A549 (cell line): Measurements from ENCODE around the gene MGAT5B. TPM values are rescaled to one million over a fixed set of nuclear protein-coding genes. Genes with fewer than 3 reads are reported as not detected.

ENCODE experiments used
- ATAC-seq, 2 experiments: fragments of 200-7000 bp in 1 of 2; fragments of >200 bp in 1 of 2; cut with Nextera tagmentation in 1 of 2; cut with Tn5 transposase in 1 of 2; 3 replicates each; pipeline versions ENCODE4 v1.8.0 to v1.9.1; 2018 to 2020; ENCODE audit warnings: mild to moderate bottlenecking in 1 of 2, moderate library complexity in 1 of 2
- CTCF ChIA-PET: fragments of 300-600 bp; sonication (Branson Sonifier 250); formaldehyde crosslinking; extraction: SDS; loops from one replicate; lab custom pipeline; 2021; ENCODE audit warnings: antibody characterized with exemption, inconsistent platforms; lab: Yijun Ruan, JAX
- POLR2A ChIA-PET: fragments of 350-600 bp; formaldehyde crosslinking; extraction: SDS; loops from one replicate; lab custom pipeline; 2021; ENCODE audit warnings: antibody characterized with exemption, inconsistent platforms; lab: Yijun Ruan, JAX
- DNase-seq, 2 experiments: peaks; one replicate each; pipeline versions ENCODE4 v3.0.0 to v3.0.0-alpha.2; 2011 to 2016; ENCODE audit warnings: low read depth in 1 of 2, low spot score in 1 of 2
- FAIRE-seq: peaks from 2 replicates; lab custom pipeline; 2011; peaks lifted over from hg19 to GRCh38; lab: Jason Lieb, UNC
- H3K27ac ChIP-seq, 2 experiments: fragments of >200 bp; sonication (Bioruptor Twin); formaldehyde crosslinking; 3 replicates each; pipeline ENCODE4 v1.5.1; 2016 to 2017
- H3K4me1 ChIP-seq: fragments of >200 bp; sonication (Bioruptor Twin); formaldehyde crosslinking; 3 replicates; pipeline ENCODE4 v1.6.1; 2016
- H3K4me2 ChIP-seq: fragments of >200 bp; sonication (Bioruptor Twin); formaldehyde crosslinking; 3 replicates; pipeline ENCODE4 v1.6.1; 2016
- H3K4me3 ChIP-seq: fragments of >200 bp; sonication (Bioruptor Twin); formaldehyde crosslinking; 3 replicates; pipeline ENCODE4 v1.5.1; 2016
- H3K9me3 ChIP-seq: fragments of >200 bp; sonication (Bioruptor Twin); formaldehyde crosslinking; 3 replicates; pipeline ENCODE4 v1.6.1; 2016
- CBX2 ChIP-seq: fragments of 200-600 bp; sonication (generic); IDR thresholded peaks from 2 replicates; pipeline ENCODE4 v1.6.1; 2016; ENCODE audit warnings: low read depth, mild to moderate bottlenecking, borderline replicate concordance
- CEBPB ChIP-seq, 2 experiments: fragments of >200 bp in 1 of 2; sonication (Bioruptor Twin) in 1 of 2; formaldehyde crosslinking in 1 of 2; IDR thresholded peaks; 2 replicates each; pipeline ENCODE4 v1.6.1; 2012 to 2016
- CHD2 ChIP-seq: fragments of 150-350 bp; IDR thresholded peaks from 2 replicates; pipeline ENCODE4 v1.6.1; 2014; ENCODE audit warnings: low read length; ENCODE audit not compliant: partially characterized antibody
- EHF ChIP-seq: fragments of 250-450 bp; sonication (Bioruptor Pico); IDR thresholded peaks from 2 replicates; pipeline ENCODE4 v1.5.0; 2020; ENCODE audit warnings: mild to moderate bottlenecking
- EP300 ChIP-seq, 2 experiments: fragments of >200 bp; sonication (Bioruptor Twin); formaldehyde crosslinking; IDR thresholded peaks; 2 replicates in 1 of 2; 3 replicates in 1 of 2; pipeline ENCODE4 v1.6.1; 2016 to 2017
- HEYL ChIP-seq: fragments of 250-450 bp; sonication (Bioruptor Pico); IDR thresholded peaks from 2 replicates; pipeline ENCODE4 v1.8.0; 2021; ENCODE audit warnings: mild to moderate bottlenecking, moderate library complexity
- HOXA7 ChIP-seq: fragments of 250-450 bp; sonication (Bioruptor Pico); IDR thresholded peaks from 2 replicates; pipeline ENCODE4 v1.5.0; 2020; ENCODE audit warnings: mild to moderate bottlenecking, moderate library complexity
- KDM5A ChIP-seq: fragments of 200-600 bp; sonication (generic); IDR thresholded peaks from 2 replicates; pipeline ENCODE4 v1.6.1; 2016; ENCODE audit warnings: antibody characterized with exemption, mild to moderate bottlenecking
- MAZ ChIP-seq: fragments of 150-350 bp; IDR thresholded peaks from 2 replicates; pipeline ENCODE4 v1.6.1; 2014; ENCODE audit warnings: antibody characterized with exemption, low read depth, low read length, borderline replicate concordance
- NFE2L2 ChIP-seq: fragments of 150-350 bp; conservative IDR thresholded peaks from 2 replicates; pipeline ENCODE4 v1.6.1; 2014; ENCODE audit warnings: low read length
- PHF8 ChIP-seq: fragments of 200-600 bp; sonication (generic); IDR thresholded peaks from 2 replicates; pipeline ENCODE4 v1.6.1; 2016; ENCODE audit warnings: low read depth, mild to moderate bottlenecking, antibody characterized with exemption, moderate library complexity, borderline replicate concordance
- RAD21 ChIP-seq, 2 experiments: fragments of >200 bp in 1 of 2; sonication (Bioruptor Twin) in 1 of 2; formaldehyde crosslinking in 1 of 2; IDR thresholded peaks in 1 of 2; conservative IDR thresholded peaks in 1 of 2; 2 replicates in 1 of 2; 3 replicates in 1 of 2; pipeline ENCODE4 v1.6.1; 2012 to 2018; ENCODE audit warnings: inconsistent platforms in 1 of 2
- RARB ChIP-seq: fragments of 250-450 bp; sonication (Bioruptor Pico); IDR thresholded peaks from 2 replicates; pipeline ENCODE4 v1.8.0; 2021; ENCODE audit warnings: mild to moderate bottlenecking, moderate library complexity
- RCOR1 ChIP-seq: fragments of 150-350 bp; IDR thresholded peaks from 2 replicates; pipeline ENCODE4 v1.6.1; 2014; ENCODE audit warnings: antibody characterized with exemption, low read length, low read depth
- TP53 ChIP-seq: fragments of 250-450 bp; sonication (Bioruptor Pico); IDR thresholded peaks from 2 replicates; pipeline ENCODE4 v1.5.0; 2021; ENCODE audit warnings: mild to moderate bottlenecking, moderate library complexity
- ZNF302 ChIP-seq: fragments of 250-450 bp; sonication (Bioruptor Pico); IDR thresholded peaks from 2 replicates; pipeline ENCODE4 v1.9.0; 2021; ENCODE audit warnings: inconsistent platforms, mild to moderate bottlenecking, moderate library complexity
- ZSCAN20 ChIP-seq: fragments of 250-450 bp; sonication (Bioruptor Pico); IDR thresholded peaks from 2 replicates; pipeline ENCODE4 v1.8.0; 2022; ENCODE audit warnings: mild to moderate bottlenecking, moderate library complexity
- WGBS: methylation state at CpG from one replicate; pipeline ENCODE4 v1.1.6; 2017; ENCODE audit errors: missing lambda C conversion rate; 5-methylcytosine and 5-hydroxymethylcytosine counted together
- polyA plus RNA-seq, 4 experiments: library from polyadenylated mRNA; depleted of rRNA in 3 of 4; stranded (reverse); fragments of >200 nt; fragmentation: RNase III in 1 of 4; extraction: RNeasy Plus Mini Kit Qiagen cat#74134 plus additional on column Dnase treatment in 1 of 4; gene quantifications; 2 replicates in 3 of 4; 3 replicates in 1 of 4; pipeline ENCODE4 v1.2.3, GENCODE V29; 2011 to 2017
- TF ChIP-seq, protein P1 (sequence below): IDR thresholded peaks from 2 replicates; pipeline ENCODE4 v1.6.1; 2012; ENCODE audit warnings: low read depth, borderline replicate concordance
- TF ChIP-seq, protein P2 (sequence below): fragments of >200 bp; sonication (Bioruptor Twin); formaldehyde crosslinking; IDR thresholded peaks from 2 replicates; pipeline ENCODE4 v1.6.1; 2016
- TF ChIP-seq, protein P3 (sequence below): fragments of 450-650 bp; IDR thresholded peaks from 2 replicates; pipeline ENCODE4 v1.6.1; 2014; ENCODE audit warnings: antibody characterized with exemption
- TF ChIP-seq, protein P4 (sequence below): IDR thresholded peaks from 2 replicates; pipeline ENCODE4 v1.6.1; 2012
- TF ChIP-seq, protein P5 (sequence below): fragments of 200-600 bp; sonication (generic); IDR thresholded peaks from 2 replicates; pipeline ENCODE4 v1.6.1; 2016; ENCODE audit warnings: antibody characterized with exemption, mild to moderate bottlenecking, moderate library complexity

The MGAT5B gene
- polyA plus RNA-seq, 2 of the 4 experiments (the other 2 are of a cell fraction): 7.6 to 22.8 TPM

DNA sequence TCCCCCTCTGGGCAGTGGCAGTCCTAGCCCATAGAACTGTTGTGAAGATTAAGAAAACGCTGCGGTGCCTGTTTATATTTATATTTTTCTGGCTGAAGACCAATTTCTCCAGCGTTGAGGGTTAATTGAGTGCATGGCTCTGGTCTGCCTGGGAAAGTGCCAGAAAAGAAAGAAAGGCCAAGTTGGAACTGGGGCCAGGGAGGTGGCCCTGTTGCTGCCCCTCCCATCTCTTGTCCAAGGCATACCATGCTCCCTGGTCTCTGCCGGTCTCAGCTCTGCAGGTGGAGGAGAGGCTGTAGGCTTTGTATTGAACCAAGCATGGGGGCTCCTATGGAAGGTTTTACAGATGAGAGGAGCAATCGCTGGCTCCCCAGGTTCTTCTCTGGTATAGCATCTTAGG is 124.7 kb downstream of the MGAT5B start:
- ATAC-seq (no peak), FAIRE-seq (no peak), DNase-seq (no peak)
- peak overlapping the region in 1 of 2 experiments; percentile 70; a peak in 3 of 6 replicates for H3K27ac ChIP-seq
- no peak overlapping the region for H3K4me3 ChIP-seq
- no peak overlapping the region for H3K4me2 ChIP-seq
- H3K9me3 ChIP-seq: no peaks in the 10 kb centered on the region
- TF ChIP-seq EP300 (IDR thresholded peaks at IDR 0.05) (no peak), HEYL (CRISPR knock-in tag) (no peak), RAD21 (conservative IDR thresholded peaks at IDR 0.05 in 1 of 2, IDR thresholded peaks at IDR 0.05 in 1 of 2) (no peak), ZSCAN20 (CRISPR knock-in tag) (no peak), KDM5A (no peak), ZNF302 (CRISPR knock-in tag) (no peak), CEBPB (IDR thresholded peaks at IDR 0.05) (no peak), EHF (CRISPR knock-in tag) (no peak), NFE2L2 (no peak), HOXA7 (no peak), MAZ (no peak), TP53 (CRISPR knock-in tag) (no peak), PHF8 (no peak), RCOR1 (no peak), RARB (CRISPR knock-in tag) (no peak), CHD2 (no peak)
- TF ChIP-seq, protein P1, sequence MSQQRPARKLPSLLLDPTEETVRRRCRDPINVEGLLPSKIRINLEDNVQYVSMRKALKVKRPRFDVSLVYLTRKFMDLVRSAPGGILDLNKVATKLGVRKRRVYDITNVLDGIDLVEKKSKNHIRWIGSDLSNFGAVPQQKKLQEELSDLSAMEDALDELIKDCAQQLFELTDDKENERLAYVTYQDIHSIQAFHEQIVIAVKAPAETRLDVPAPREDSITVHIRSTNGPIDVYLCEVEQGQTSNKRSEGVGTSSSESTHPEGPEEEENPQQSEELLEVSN: no peak
- TF ChIP-seq, protein P2, sequence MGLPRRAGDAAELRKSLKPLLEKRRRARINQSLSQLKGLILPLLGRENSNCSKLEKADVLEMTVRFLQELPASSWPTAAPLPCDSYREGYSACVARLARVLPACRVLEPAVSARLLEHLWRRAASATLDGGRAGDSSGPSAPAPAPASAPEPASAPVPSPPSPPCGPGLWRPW: no peak
- TF ChIP-seq, protein P3, sequence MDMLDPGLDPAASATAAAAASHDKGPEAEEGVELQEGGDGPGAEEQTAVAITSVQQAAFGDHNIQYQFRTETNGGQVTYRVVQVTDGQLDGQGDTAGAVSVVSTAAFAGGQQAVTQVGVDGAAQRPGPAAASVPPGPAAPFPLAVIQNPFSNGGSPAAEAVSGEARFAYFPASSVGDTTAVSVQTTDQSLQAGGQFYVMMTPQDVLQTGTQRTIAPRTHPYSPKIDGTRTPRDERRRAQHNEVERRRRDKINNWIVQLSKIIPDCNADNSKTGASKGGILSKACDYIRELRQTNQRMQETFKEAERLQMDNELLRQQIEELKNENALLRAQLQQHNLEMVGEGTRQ: no peak
- TF ChIP-seq, protein P4, sequence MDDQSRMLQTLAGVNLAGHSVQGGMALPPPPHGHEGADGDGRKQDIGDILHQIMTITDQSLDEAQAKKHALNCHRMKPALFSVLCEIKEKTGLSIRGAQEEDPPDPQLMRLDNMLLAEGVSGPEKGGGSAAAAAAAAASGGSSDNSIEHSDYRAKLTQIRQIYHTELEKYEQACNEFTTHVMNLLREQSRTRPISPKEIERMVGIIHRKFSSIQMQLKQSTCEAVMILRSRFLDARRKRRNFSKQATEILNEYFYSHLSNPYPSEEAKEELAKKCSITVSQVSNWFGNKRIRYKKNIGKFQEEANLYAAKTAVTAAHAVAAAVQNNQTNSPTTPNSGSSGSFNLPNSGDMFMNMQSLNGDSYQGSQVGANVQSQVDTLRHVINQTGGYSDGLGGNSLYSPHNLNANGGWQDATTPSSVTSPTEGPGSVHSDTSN: no peak
- POLR2A ChIA-PET: no interaction called here
- WGBS: 59% methylated on average over 5 of the region's 5 CpGs
- peaks cover 15% of the 10 kb centered on the region; the same call in 2 of the 3 replicates for H3K4me1 ChIP-seq
- CTCF ChIA-PET: interaction anchor here (1.2 to 2.2 kb wide), 4 partner anchors 10 to 125 kb away, joined by 4 to 18 read pairs (median 6); partner anchors contain the start of gene MGAT5B

DNA sequence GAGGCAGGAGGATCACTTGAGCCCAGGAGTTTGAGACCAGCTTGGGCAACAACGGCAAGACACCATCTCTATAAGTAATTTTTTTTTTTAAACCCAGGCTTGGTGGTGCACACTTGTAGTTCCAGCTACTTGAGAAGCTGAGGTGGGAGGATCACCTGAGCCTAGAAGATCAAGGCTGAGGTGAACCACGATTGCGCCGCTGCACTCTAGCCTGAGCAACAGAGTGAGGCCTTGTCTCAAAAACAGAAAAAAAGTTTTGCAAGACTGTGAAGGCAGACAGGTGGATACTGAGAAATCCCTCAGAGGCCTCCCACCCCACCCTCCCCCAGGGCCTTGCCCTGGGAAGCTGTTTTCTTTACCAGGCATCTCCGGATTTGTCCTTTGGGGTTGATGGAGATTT is 125.4 kb downstream of the MGAT5B start:
- H3K9me3 ChIP-seq: no peaks in the 10 kb centered on the region
- ATAC-seq (no peak), DNase-seq (no peak), FAIRE-seq (no peak)
- TF ChIP-seq HOXA7: no peak
- ChIA-PET POLR2A (no interaction called here), CTCF (interaction anchor here (1.2 to 2.9 kb wide), 4 partner anchors 59 to 126 kb away, joined by 4 to 18 read pairs (median 8); partner anchors contain the start of gene MGAT5B)
- H3K4me2 ChIP-seq: no peak overlapping the region
- WGBS: 62% methylated on average over 5 of the region's 5 CpGs
- peaks cover 16% of the 10 kb centered on the region for H3K4me1 ChIP-seq
- H3K27ac ChIP-seq: peak overlapping the region in 1 of 2 experiments; percentile 70; a peak in 3 of 6 replicates
- H3K4me3 ChIP-seq: no peak overlapping the region

DNA sequence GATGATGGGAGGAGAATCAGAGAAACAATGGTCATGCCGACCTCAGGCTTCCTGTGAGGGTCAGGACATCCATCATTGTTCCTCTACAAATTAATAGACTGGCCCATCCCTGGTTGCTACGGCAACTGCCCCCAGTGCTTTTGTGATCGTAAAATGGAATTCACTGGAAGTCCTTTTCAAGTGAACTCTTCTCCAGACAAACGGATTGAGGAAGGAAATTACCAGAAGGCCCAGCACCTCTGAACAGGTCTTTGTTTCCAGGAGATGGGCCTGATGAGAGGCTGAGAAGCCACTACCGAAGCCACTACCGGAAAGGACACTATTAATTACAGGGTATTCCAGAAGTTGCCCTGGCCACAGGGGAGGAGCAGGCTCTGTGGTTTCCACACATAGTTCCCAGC is 126.0 kb downstream of the MGAT5B start:
- no peaks in the 10 kb centered on the region for H3K9me3 ChIP-seq
- H3K4me3 ChIP-seq: no peak overlapping the region
- ATAC-seq (no peak), DNase-seq (peak in 1 of 2 experiments; percentile 39), FAIRE-seq (no peak)
- no peak for TF ChIP-seq ZNF302 (CRISPR knock-in tag)
- TF ChIP-seq KDM5A: no peak
- TF ChIP-seq RARB (CRISPR knock-in tag): no peak
- TF ChIP-seq, protein P5, sequence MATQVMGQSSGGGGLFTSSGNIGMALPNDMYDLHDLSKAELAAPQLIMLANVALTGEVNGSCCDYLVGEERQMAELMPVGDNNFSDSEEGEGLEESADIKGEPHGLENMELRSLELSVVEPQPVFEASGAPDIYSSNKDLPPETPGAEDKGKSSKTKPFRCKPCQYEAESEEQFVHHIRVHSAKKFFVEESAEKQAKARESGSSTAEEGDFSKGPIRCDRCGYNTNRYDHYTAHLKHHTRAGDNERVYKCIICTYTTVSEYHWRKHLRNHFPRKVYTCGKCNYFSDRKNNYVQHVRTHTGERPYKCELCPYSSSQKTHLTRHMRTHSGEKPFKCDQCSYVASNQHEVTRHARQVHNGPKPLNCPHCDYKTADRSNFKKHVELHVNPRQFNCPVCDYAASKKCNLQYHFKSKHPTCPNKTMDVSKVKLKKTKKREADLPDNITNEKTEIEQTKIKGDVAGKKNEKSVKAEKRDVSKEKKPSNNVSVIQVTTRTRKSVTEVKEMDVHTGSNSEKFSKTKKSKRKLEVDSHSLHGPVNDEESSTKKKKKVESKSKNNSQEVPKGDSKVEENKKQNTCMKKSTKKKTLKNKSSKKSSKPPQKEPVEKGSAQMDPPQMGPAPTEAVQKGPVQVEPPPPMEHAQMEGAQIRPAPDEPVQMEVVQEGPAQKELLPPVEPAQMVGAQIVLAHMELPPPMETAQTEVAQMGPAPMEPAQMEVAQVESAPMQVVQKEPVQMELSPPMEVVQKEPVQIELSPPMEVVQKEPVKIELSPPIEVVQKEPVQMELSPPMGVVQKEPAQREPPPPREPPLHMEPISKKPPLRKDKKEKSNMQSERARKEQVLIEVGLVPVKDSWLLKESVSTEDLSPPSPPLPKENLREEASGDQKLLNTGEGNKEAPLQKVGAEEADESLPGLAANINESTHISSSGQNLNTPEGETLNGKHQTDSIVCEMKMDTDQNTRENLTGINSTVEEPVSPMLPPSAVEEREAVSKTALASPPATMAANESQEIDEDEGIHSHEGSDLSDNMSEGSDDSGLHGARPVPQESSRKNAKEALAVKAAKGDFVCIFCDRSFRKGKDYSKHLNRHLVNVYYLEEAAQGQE: no peak
- no peak for TF ChIP-seq CBX2
- peak overlapping the region; percentile 41 to 70 for H3K27ac ChIP-seq
- CTCF ChIA-PET: interaction anchor here (1.1 to 2.9 kb wide), 3 partner anchors 60 to 91 kb away, joined by 3 to 11 read pairs (median 4); no protein-coding TSS in a partner anchor
- POLR2A ChIA-PET: no interaction called here
- WGBS: 73% methylated on average over 6 of the region's 6 CpGs
- peaks cover 20% of the 10 kb centered on the region for H3K4me1 ChIP-seq
- H3K4me2 ChIP-seq: no peak overlapping the region
